MM.1S (cell line): ENCODE data around the gene NFATC3.

ENCODE experiments used
- EZH2 ChIP-seq: fragments of 300-600 bp; sonication (generic); optimal IDR thresholded peaks from 2 replicates; pipeline ENCODE3; 2017; ENCODE audit warnings: low read depth, mild to moderate bottlenecking, antibody characterized with exemption, low read length, mixed read lengths
- EZH2phosphoT487 ChIP-seq: fragments of 300-600 bp; sonication (generic); IDR thresholded peaks from 2 replicates; pipeline ENCODE4 v1.6.1; 2018; ENCODE audit warnings: antibody characterized with exemption, low read length
- TF ChIP-seq, protein P1 (sequence below): fragments of 300-600 bp; sonication (generic); IDR thresholded peaks from 2 replicates; pipeline ENCODE4 v1.5.1; 2016; ENCODE audit warnings: antibody characterized with exemption, low read length, mixed read lengths

DNA sequence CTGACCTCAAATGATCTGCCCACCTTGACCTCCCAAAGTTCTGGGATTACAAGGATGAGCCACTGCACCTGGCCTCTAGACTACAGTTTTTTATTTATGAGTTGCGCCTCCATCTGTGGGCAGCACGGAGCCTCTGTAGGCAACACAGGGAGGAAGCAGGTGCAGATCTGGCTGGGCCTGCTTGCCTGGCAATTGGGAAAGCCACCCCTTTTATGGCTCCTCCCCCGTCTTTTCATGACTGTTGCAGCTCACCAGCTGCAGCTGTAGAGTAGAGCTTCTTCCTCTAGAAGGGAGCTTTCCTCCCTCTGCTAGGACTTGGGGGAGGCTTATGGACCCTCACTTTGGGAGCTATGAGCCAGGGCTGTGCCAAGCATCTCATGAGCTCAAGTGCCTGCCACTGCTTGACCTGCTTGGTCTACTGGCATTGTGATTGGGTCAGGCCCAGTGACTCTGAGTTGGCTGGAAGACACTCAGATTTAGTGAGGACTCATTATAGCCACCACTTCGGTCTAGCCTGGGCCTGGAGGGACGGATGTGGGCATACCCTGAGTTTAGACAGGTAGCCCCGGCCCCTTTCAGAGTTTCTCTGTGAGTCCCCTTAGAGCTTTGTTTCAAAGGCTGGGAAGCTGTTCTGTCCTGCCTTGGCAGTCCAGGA is 172.2 kb downstream of the NFATC3 start:
- TF ChIP-seq, protein P1, sequence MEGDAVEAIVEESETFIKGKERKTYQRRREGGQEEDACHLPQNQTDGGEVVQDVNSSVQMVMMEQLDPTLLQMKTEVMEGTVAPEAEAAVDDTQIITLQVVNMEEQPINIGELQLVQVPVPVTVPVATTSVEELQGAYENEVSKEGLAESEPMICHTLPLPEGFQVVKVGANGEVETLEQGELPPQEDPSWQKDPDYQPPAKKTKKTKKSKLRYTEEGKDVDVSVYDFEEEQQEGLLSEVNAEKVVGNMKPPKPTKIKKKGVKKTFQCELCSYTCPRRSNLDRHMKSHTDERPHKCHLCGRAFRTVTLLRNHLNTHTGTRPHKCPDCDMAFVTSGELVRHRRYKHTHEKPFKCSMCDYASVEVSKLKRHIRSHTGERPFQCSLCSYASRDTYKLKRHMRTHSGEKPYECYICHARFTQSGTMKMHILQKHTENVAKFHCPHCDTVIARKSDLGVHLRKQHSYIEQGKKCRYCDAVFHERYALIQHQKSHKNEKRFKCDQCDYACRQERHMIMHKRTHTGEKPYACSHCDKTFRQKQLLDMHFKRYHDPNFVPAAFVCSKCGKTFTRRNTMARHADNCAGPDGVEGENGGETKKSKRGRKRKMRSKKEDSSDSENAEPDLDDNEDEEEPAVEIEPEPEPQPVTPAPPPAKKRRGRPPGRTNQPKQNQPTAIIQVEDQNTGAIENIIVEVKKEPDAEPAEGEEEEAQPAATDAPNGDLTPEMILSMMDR: no peak
- TF ChIP-seq EZH2: no peak
- TF ChIP-seq EZH2phosphoT487: no peak
